HG02678 (cell line): Measurements from ENCODE around the gene PPM1L.

Experiments
- ATAC-seq: cut with Tn5 transposase; IDR thresholded peaks from one replicate; pipeline ENCODE4 v1.9.1; 2021; ENCODE audit warnings: mild to moderate bottlenecking, moderate library complexity; ENCODE audit not compliant: unreplicated experiment

Gene PPM1L

DNA sequence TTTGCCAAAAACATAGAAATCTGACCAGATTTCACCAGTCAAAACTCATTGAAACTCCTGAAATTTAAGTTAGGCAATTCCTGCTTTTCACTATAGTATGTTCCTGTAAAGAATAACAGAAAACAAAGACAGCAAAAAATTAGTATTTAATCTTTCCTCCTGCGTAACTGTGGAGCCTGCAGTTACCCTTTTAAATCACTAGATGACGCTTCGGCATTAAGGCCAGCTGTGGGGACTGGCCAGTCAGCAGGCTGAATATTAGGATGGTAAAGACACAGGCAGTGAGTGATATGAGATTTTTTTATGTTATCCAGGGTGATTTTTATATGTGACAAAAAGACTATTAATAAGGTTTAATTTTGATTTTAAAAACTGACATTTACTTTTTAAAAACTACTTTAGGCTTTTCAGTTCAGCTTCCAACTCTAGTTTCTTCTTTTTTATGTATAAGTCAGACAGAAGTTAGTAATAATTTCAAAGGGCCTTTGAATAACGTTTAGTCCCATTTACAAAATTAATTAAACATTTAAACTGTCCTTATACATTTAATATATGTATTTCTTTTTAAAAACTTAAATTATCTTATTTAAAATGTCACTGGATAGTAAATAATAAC, 165.1 kb downstream of the PPM1L start:
- peak; percentile 82 for ATAC-seq

DNA sequence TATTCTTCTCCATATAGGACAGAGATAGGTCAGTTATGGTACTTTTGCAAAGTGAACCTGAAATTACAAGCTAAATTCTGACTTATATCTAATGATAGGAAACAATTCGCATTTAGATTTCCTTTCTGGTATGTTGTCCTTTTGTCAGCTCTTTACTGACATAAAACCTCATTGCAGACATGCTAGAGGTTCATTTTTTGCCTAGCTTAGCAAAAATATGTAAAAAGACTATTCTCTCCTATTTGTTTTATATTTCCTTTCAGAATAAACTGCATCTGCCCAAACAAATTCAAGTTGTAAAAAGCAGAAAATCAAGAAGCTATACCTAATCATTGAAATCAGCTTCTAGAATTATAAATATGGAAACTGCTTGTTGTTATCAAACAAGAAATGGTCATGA, 168.7 kb downstream of the PPM1L start:
- no peak for ATAC-seq

GRCh38 chr3:160927620-160928019, 171.6 kb downstream of the PPM1L start:
- no peak for ATAC-seq

DNA sequence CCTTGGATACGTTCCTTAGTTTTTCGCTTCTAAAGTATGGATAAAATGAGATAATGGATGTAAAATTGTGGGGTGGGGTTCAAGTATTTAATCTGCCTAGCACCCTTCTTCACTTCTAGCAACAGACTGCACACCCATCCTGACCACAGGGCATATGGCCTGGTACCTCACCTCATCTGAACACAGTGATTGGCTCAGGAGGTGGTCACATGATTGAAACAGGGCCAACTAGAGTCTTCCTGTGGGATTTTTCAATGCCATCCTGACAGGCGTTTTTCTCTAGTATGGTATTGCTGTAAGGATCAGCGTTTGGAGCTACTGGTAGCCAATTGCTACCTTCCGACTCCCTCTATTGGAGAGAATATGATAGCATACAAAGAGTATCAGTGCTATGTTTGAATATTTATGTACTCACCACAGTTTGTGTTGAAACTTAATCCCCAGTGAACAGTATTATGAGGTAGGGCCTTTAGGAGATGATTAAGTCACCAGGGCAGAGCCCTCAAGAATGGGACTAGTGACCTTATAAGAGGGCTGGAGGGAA, 172.2 kb downstream of the PPM1L start:
- ATAC-seq, result no peak

GRCh38 chr3:160929595-160929994, 173.6 kb downstream of the PPM1L start:
- ATAC-seq, result no peak

DNA sequence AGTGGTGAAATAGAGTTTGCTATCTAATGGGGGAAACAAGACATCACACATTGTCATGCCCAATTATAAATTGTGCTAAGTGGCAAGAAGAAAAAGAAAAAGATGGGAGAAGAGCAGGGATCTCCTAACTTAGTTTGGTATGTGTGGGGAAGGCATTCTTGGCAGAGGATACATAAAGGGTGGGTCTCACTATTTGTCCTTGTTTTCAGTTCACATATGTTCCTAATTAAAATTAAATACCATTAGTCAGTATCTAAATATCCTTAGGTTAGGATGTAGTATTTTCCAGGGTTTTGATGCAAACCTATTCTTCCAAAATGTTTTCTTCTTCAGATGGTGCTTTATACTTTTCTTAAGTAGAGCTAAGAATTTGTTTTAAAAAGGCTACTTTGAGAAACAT, 175.4 kb downstream of the PPM1L start:
- no peak for ATAC-seq

- no peak for ATAC-seq
These were observed 179.5 kb downstream of the PPM1L start for GRCh38 chr3:160935413-160936095.

DNA sequence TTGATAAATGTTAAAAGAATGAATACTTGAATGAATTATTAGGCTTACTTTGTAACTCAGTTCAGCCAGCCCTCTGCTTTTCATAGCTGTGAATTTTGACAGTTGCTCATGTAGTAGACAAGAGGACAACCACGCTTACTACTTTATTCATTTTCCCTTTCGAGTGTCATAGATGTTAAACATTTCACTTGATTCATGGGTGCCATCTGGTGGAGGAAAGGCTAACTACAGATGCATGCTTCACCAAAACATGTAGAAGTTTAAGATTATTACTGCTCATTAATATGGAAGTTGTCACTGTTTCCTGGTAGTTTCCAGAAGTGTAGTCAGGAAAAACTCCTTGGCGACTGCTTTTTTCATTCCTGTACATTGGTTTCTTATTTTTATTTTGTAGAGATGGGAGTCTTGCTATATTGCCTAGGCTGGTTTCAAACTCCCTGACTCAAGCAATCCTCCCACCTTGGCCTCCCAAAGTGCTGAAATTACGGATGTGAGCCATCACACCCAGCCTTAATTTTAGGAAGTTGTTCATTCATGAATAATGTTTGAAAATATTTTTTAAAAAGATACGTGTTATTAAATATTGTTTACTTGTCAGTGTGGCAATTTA, 186.0 kb downstream of the PPM1L start:
- ATAC-seq, result peak; percentile 97

- no peak for ATAC-seq
These were observed 188.0 kb downstream of the PPM1L start for GRCh38 chr3:160943996-160944395.

- ATAC-seq, result no peak
These were observed 189.3 kb downstream of the PPM1L start for GRCh38 chr3:160945336-160945735.

DNA sequence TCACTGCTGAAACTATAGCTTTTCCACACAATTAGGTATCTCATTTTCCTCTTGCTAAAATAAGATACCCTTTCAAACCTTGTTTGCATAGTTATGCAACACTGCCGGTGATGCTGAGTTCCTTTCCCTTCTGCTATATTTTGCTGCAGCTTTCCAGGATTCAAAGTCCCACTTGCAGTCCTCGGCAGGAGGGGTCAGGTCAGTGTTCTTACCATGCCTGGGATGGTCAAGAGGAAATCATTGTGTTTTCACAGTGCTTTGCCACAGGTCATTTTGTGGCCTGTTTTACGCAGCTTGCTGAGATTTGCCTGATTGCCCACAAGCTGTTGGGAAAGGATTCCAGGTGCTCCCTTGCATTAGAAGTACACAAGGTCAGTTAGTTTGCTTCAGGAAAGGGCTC, 192.2 kb downstream of the PPM1L start:
- ATAC-seq, result no peak

- ATAC-seq, result no peak
These were observed 193.4 kb downstream of the PPM1L start for GRCh38 chr3:160949460-160949859.

GRCh38 chr3:160950542-160950941, 194.5 kb downstream of the PPM1L start:
- ATAC-seq, result no peak

DNA sequence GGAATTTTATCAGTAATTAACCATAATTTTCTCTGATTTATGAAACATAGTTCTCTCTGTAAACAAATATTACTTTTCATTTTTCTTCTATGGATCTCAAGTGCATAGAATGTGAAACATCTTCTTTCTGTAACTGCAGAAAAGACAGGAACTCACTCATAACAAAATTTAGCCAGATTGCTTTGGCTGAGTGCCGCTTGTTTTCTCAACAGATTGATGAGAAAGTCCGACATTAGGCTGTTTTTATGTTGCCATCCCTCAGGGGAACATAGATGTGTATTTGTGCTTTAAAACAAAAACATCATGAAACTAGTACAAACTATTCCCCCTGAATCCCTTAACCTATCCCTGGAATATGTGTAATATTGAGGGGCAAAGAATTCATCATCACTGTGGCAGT, 194.9 kb downstream of the PPM1L start:
- ATAC-seq, result no peak

GRCh38 chr3:160951642-160952487, 195.8 kb downstream of the PPM1L start:
- ATAC-seq, result no peak

- ATAC-seq, result no peak
These were observed 197.7 kb downstream of the PPM1L start for GRCh38 chr3:160953686-160954085.

GRCh38 chr3:160956785-160957184, 200.8 kb downstream of the PPM1L start:
- peak; percentile 89 for ATAC-seq

GRCh38 chr3:160960568-160960967, 204.5 kb downstream of the PPM1L start:
- ATAC-seq, result no peak

DNA sequence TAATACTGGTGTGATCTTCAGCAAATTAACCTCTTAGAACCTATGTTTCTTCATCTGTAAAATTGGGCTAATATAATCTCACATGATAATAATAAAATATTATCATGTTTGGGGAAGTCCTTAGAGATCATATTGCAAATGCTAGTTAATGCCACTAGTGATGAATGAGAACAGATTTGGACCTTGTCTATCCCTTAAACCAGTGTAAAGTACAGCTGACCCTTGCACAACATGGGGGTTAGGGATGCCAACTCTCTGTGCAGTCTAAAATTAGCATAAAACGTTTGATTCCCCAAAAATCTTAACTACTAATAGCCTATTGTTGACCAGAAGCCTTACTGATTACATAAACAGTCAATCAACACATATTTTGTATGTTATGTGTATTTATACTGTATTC, 207.9 kb downstream of the PPM1L start:
- ATAC-seq, result no peak

DNA sequence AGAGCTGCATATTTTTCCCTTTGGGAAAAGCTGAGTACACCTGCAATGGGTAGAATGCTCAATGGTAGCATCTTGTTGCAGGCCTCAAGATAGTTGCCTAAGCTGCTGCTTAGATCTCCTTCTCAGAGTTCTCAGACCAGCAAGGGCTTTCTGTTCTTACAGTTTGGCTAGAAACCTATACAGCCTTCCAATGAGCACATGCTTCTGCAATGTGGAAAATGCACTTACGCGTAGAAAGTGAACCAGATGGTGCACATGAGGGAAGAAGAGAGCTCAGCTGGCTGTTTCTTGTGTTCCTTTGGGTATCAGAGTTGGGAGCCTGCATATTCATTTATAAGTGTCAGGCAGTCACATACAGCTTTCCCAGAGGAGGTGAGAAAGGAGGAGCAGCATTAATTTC, 212.7 kb downstream of the PPM1L start:
- ATAC-seq, result no peak
